ENCODE data around the gene ANLN.
"Not testable (repeated sequence)": the region's sequence is repeated elsewhere in the genome, so short reads cannot be mapped to it uniquely, and the experiment has no call there.

ANLN gene

GRCh38 chr7:36389371-36390198 lies at the start of gene ANLN:
TSS of gene ANLN (plus strand) at chr7:36389862. CDS start at chr7:36390027, 165 bp downstream.
- DNase-seq (ENCODE audit: low read depth in 2 of 2) = peak; percentile 59 to 82

- DNase-seq (ENCODE audit: low read depth in 2 of 2) = no peak
Measured at GRCh38 chr7:36343548-36343947, 46.1 kb upstream of the ANLN start.

GRCh38 chr7:36344622-36345021 lies 45.0 kb upstream of the ANLN start:
- no peak for DNase-seq (ENCODE audit: low read depth in 2 of 2)

- no peak for DNase-seq (ENCODE audit: low read depth in 2 of 2)
Measured at GRCh38 chr7:36346260-36346831, 43.3 kb upstream of the ANLN start.

GRCh38 chr7:36348256-36348655 lies 41.4 kb upstream of the ANLN start:
- no peak for DNase-seq (ENCODE audit: low read depth in 2 of 2)

- DNase-seq (ENCODE audit: low read depth in 2 of 2) = no peak
Measured at GRCh38 chr7:36348771-36349170, 40.9 kb upstream of the ANLN start.

GRCh38 chr7:36349626-36350025 lies 40.0 kb upstream of the ANLN start:
- DNase-seq (ENCODE audit: low read depth in 2 of 2) = no peak

- DNase-seq (ENCODE audit: low read depth in 2 of 2) = no peak
Measured at GRCh38 chr7:36355490-36355889, 34.2 kb upstream of the ANLN start.

- DNase-seq (ENCODE audit: low read depth in 2 of 2) = no peak
Measured at GRCh38 chr7:36357054-36357453, 32.6 kb upstream of the ANLN start.

GRCh38 chr7:36358589-36358988 lies 31.1 kb upstream of the ANLN start:
- DNase-seq (ENCODE audit: low read depth in 2 of 2) = no peak

GRCh38 chr7:36360244-36360643 lies 29.4 kb upstream of the ANLN start:
- DNase-seq (ENCODE audit: low read depth in 2 of 2) = no peak

GRCh38 chr7:36361227-36361626 lies 28.4 kb upstream of the ANLN start:
- no peak for DNase-seq (ENCODE audit: low read depth in 2 of 2)

- DNase-seq (ENCODE audit: low read depth in 2 of 2) = no peak
Measured at GRCh38 chr7:36363515-36363914, 26.1 kb upstream of the ANLN start.

- DNase-seq (ENCODE audit: low read depth in 2 of 2) = no peak
Measured at GRCh38 chr7:36366005-36366717, 23.5 kb upstream of the ANLN start.

- peak; percentile 80 to 89 for DNase-seq (ENCODE audit: low read depth in 2 of 2)
Measured at GRCh38 chr7:36366718-36367560, 22.7 kb upstream of the ANLN start.

GRCh38 chr7:36367561-36368077 lies 22.0 kb upstream of the ANLN start:
- DNase-seq (ENCODE audit: low read depth in 2 of 2) = no peak

- no peak for DNase-seq (ENCODE audit: low read depth in 2 of 2)
Measured at GRCh38 chr7:36368496-36368895, 21.2 kb upstream of the ANLN start.

GRCh38 chr7:36369171-36369570 lies 20.5 kb upstream of the ANLN start:
- no peak for DNase-seq (ENCODE audit: low read depth in 2 of 2)

- DNase-seq (ENCODE audit: low read depth in 2 of 2) = no peak
Measured at GRCh38 chr7:36370046-36370445, 19.6 kb upstream of the ANLN start.

- no peak for DNase-seq (ENCODE audit: low read depth in 2 of 2)
Measured at GRCh38 chr7:36372156-36372555, 17.5 kb upstream of the ANLN start.

GRCh38 chr7:36378555-36378954 lies 11.1 kb upstream of the ANLN start:
- not testable (repeated sequence) for DNase-seq (ENCODE audit: low read depth in 2 of 2)
